SKM-1 (cell line): Measurements from ENCODE around the gene RBM15B.
"Not testable (repeated sequence)": the region's sequence is repeated elsewhere in the genome, so short reads cannot be mapped to it uniquely, and the experiment has no call there.

Experiments used
- DNase-seq: peaks from one replicate; lab custom pipeline; 2025; ENCODE audit not compliant: unreplicated experiment; lab: John Stamatoyannopoulos, UW

The RBM15B gene

DNA sequence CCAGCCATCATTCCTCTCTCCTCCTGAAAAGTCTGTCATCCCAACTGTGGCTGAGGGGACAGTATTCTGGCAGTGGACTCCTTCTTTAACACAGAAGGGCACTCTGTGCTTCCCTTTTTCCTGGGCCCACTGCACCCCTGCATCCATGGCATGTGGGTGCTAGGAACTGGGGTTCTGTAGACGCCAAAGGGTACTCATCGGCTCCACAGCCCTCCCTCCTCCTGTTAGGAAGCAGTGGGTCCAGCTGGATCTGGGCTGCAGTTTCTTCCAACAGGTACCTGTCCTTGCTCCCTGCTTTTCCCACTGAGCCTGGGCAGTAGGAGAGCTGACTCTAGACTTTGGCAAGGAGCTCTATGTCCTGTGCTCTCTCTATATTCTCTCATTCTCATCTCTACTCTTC, 12.4 kb upstream of the RBM15B start:
- DNase-seq = no peak

- no peak for DNase-seq
Measured at GRCh38 chr3:51379301-51379700, 11.8 kb upstream of the RBM15B start.

DNA sequence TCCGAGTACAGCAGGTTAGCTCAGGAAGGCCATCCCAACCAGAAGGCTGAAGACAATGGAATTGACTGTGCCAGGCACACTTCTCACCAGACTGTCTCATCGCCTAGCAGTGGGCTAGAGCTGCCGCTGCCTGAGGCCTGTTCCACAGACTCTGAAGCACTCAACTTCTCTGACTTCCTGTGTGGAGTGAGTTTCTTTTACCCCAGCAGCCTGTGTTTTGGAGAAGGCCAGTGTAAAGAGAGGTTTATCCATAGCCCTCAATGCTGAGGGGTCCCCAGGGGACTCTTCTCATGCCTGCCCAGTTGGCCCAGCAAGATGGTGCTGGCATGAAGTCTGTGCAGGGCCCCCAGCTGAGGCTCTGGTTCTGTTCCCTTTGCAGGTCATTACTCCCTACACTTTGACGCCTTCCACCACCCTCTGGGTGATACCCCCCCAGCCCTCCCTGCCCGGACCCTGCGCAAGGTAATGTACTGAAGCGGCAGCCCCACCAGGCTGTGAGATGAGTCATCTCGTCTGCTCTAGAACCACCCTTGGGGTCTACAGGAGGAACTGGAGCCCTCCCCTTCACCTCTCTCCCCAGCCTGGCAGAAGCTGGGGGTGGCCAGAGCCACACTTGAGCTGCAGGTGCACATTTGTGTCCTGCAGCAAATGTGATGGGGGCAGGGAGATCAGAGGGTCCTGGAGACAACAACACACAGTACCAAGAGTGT, 11.2 kb upstream of the RBM15B start:
- no peak for DNase-seq

- no peak for DNase-seq
Measured at GRCh38 chr3:51380601-51381332, 10.3 kb upstream of the RBM15B start.

DNA sequence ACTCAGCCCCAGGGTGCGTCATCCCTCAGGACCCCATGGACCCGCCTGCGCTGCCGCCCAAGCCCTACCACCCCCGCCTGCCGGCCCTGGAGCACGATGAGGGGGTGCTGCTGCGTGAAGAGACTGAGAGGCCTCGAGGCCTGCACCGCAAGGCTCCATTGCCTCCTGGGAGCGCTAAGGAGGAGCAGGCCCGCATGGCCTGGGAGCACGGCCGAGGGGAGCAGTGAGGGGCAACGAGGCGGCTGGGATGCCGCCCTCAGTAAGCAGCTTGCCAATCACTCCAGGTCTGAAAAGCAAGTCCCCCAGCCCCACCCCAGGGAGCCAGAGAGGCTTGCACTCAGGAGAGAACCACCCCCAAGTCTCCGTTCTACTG, 9.8 kb upstream of the RBM15B start:
- no peak for DNase-seq

DNA sequence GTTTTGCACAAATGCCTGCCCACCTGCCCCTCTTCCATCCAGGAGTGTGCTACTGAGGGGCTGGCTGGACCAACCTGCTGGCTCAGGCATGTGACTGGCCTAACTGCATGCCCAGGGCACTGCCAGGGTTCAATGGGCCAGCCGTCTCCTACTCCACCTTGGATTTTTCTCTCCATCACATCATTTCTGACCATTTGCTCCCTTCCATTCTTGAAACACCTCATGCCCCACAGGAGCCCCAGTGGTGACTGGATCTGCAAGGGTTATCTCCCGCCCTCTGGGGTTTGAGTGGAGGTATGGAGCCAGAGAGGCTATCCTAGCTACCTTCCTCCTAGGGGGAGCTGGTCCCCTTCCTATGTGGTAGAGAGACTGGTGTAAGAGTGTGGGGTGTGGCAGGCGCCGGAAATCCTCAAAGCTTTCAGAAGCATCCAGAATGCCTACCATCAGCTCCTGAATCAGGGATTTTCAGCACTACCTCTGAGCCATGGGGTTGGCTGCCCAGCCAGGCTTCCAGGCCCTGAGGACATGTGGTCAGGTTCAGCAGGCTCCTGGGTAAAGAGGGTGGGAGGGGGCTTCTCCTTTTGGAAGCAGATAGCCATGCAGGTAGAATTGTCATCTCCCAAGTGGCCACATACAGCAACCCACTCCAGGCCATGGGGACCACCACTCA, 8.9 kb upstream of the RBM15B start:
- DNase-seq = no peak

DNA sequence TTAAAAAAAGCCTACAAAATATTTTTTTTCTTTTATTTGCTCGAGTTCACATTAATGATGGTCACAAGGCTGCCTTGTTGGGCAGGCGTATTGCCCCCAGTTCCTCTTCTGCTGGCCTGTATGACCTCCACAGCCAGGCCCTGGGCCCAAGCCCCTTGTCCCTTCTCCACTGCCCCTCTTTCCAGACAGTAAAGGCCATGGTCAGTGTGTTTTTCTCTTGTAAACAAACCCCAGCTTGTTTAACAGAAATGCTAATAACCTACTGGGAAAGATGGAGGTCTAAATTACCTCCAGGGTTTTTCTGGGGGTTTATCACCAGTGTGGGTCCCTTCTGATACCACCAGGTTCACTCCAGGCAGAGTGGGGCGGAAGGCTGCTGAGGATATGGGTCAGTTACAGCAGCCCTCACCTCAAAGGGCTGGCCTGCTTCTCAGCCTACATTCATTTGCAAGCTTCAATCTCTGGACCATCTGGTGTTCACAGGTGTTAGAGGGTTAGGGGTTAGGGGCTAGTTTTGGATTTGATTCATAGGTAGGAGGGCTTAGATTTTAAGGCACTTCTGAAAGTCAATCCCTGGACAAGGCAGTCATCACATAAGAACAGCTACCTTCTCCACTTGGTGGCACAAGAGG, 8.0 kb upstream of the RBM15B start:
- no peak for DNase-seq

GRCh38 chr3:51384055-51384725, 6.9 kb upstream of the RBM15B start:
- no peak for DNase-seq

DNA sequence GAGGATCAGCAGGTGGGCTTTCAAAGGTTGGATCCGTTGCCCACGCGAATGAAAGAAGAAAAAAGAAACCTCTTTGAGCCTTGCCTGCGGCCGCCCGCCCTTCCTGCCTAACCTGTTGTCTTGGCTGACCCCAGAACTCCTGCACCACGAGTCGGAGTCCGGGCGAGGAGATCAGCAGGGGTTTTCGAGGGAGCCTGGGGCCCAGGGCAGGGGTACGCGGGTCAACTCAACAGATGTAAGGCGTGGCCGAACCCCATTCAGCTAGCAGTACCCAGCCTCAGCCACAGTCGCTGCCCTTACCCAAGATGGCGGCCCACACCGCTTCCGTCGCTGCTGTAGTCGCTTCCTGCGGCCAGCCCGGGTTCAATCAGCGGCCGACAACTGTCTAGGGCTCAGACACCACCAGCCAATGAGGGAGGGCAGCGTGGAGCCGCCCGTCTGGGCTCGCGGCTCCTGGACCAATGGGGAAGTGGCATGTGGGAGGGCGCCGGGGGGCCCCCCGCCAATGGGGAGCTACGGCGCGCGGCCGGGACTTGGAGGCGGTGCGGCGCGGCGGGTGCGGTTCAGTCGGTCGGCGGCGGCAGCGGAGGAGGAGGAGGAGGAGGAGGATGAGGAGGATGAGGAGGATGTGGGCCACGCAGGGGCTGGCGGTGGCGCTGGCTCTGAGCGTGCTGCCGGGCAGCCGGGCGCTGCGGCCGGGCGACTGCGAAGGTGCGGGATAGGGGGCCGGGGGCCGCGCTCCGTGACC, 6.2 kb upstream of the RBM15B start, which contains the start of gene MANF:
MANF (plus strand) TSS at position 566 of the 748 bp plus-strand sequence; CDS start at position 618, 52 bp downstream.
- peak; percentile 96 for DNase-seq

GRCh38 chr3:51385621-51386091, 5.4 kb upstream of the RBM15B start:
- DNase-seq = no peak

DNA sequence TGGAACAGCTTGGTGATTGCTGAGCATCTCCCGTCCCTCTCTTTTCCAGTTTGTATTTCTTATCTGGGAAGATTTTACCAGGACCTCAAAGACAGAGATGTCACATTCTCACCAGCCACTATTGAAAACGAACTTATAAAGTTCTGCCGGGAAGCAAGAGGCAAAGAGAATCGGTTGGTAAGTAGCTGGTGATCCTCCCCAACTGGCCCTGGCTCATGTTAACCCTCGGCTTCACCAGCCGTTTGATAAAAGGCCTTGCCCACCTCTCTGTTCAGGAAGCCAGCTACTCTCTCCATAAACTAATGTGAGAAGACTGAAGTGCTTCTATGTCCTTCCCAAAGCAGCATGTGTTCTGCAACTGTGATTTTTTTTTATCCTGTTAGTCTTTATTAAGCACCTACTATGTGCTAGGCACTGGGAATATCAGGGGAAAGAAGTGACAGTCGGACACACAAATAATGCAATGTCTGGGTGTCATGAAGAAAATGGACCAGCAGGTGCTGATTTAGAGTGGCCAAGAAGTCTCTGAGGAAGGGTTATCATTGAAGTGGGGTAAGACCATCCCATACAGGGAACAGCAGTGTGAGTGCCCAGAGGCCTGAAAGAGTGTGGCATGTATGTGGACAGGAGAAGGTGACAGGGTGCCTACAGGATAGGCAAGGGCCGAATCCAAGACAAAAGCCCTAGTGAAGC, 4.8 kb upstream of the RBM15B start:
- no peak for DNase-seq

GRCh38 chr3:51386852-51387229, 4.2 kb upstream of the RBM15B start:
- no peak for DNase-seq

- not testable (repeated sequence) for DNase-seq
Measured at GRCh38 chr3:51387281-51387680, 3.8 kb upstream of the RBM15B start.

GRCh38 chr3:51388286-51389029, 2.6 kb upstream of the RBM15B start:
- DNase-seq = no peak

- no peak for DNase-seq
Measured at GRCh38 chr3:51389423-51390183, 1.5 kb upstream of the RBM15B start.

DNA sequence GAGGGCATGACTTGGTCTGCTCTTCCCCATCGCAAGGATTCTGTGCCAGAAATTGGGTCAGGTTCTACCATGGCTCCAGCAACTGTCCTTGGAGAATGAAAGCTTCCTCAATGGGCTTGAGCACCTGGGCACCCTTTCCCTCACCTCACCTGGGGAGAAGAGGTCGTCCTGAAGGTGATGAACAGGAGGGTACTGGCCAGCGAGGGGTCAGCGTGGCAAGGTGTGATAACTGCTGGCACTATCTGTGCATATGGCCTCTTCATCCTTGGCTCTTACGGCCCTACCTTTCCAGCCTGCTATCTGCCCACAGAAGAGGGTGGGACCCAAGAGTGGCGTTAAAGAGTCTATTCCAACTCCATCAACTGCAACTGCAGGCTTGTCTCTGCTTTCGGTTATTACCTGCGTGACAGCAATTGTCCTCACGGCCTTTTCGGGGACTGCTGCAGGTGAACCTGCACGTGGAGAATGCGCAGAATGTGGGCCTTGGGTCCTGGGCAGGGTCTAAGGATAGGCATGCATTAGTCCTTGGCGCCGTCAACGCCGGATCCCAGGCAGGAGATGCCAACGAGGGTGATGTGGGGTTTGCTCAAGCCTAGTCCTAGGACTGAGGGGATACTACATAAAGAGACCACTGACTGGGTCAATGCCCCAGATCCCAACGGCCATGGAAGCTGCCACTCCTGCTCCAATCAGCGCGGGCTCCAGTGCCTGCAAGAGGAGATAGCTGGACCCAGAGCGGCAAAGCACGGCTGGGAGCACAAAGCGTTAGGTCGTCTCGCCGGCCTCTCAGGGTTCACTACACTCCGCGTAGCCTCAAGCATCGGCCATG, 625 bp upstream of the RBM15B start:
- no peak for DNase-seq
